ENCODE measurements around the gene SPATA2L. TPM values are rescaled to one million over a fixed set of nuclear protein-coding genes. Genes with fewer than 3 reads are reported as not detected.

The SPATA2L gene
- total and polyA plus RNA-seq, 2 of the 8 experiments (the other 6 are each of a cell fraction or from before 2014, with no cell fraction given), result 9.3 to 12.5 TPM

GRCh38 chr16:89655062-89655643, 46.4 kb downstream of the SPATA2L start (continued):
- TF ChIP-seq CREB1 (IDR thresholded peaks at IDR 0.05), result no peak

Data from H1 (cell line).